IMR-90 (cell line): ENCODE data around the gene RIPOR2. TPM values are rescaled to one million over a fixed set of nuclear protein-coding genes. Genes with fewer than 3 reads are reported as not detected.

Source experiments
- ATAC-seq: fragments of 200-7000 bp; cut with Tn5 transposase; 2 replicates; pipeline ENCODE4 v1.9.1; 2020; ENCODE audit warnings: low read depth, mild to moderate bottlenecking, moderate library complexity
- BruUV-seq: library from RNA; stranded (reverse); fragments of 400-500 nt; replicated peaks from 2 replicates; lab custom pipeline; 2021; lab: Mats Ljungman, UMichigan
- CTCF ChIA-PET: fragments of 300-600 bp; formaldehyde crosslinking; extraction: SDS; loops from one replicate; lab custom pipeline; 2021; ENCODE audit warnings: antibody characterized with exemption; lab: Yijun Ruan, JAX
- POLR2A ChIA-PET: fragments of 300-600 bp; sonication (Branson Sonifier 250); formaldehyde crosslinking; loops from one replicate; lab custom pipeline; 2022; ENCODE audit warnings: antibody characterized with exemption; ENCODE audit not compliant: unreplicated experiment; lab: Charles Lee
- DNase-seq: peaks from one replicate; pipeline ENCODE4 v3.0.0; 2013
- H2AFZ ChIP-seq: replicated peaks from 2 replicates; pipeline ENCODE3; 2013; ENCODE audit warnings: low read length, mild to moderate bottlenecking; ENCODE audit not compliant: poor library complexity
- H2AK5ac ChIP-seq: 2 replicates; pipeline ENCODE4 v1.6.1; 2013; ENCODE audit warnings: low read depth, low read length, inconsistent platforms
- H2AK9ac ChIP-seq: replicated peaks from 2 replicates; pipeline ENCODE3; 2013; ENCODE audit warnings: mild to moderate bottlenecking, low read depth, low read length, moderate library complexity; ENCODE audit not compliant: poor library complexity
- H2BK120ac ChIP-seq: 2 replicates; pipeline ENCODE4 v1.6.1; 2013; ENCODE audit warnings: low read depth, low read length, inconsistent platforms
- H2BK15ac ChIP-seq: 3 replicates; pipeline ENCODE4 v1.6.1; 2013; ENCODE audit warnings: low read depth, low read length, inconsistent platforms
- H2BK20ac ChIP-seq: 2 replicates; pipeline ENCODE4 v1.6.1; 2013; ENCODE audit warnings: low read depth, mild to moderate bottlenecking, inconsistent platforms, low read length, moderate library complexity
- H2BK5ac ChIP-seq: 2 replicates; pipeline ENCODE4 v1.6.1; 2013; ENCODE audit warnings: mild to moderate bottlenecking, low read depth, low read length, inconsistent platforms; ENCODE audit not compliant: poor library complexity, severe bottlenecking
- H3K14ac ChIP-seq: replicated peaks from 2 replicates; pipeline ENCODE4 v1.6.1; 2013; ENCODE audit warnings: low read depth, low read length, inconsistent platforms
- H3K18ac ChIP-seq: 2 replicates; pipeline ENCODE4 v1.6.1; 2013; ENCODE audit warnings: low read depth, low read length, control low read depth
- H3K23ac ChIP-seq: 2 replicates; pipeline ENCODE4 v1.6.1; 2013; ENCODE audit warnings: low read depth, low read length, inconsistent platforms
- H3K27ac ChIP-seq: 2 replicates; pipeline ENCODE4 v1.5.1; 2013; ENCODE audit warnings: mild to moderate bottlenecking, control low read depth, low read length; ENCODE audit not compliant: insufficient read depth
- H3K27me3 ChIP-seq: 2 replicates; pipeline ENCODE4 v1.6.1; 2013; ENCODE audit warnings: low read length; ENCODE audit not compliant: control insufficient read depth, insufficient read depth
- H3K36me3 ChIP-seq: 2 replicates; pipeline ENCODE4 v1.6.1; 2013; ENCODE audit warnings: low read length, mixed read lengths; ENCODE audit not compliant: control insufficient read depth, insufficient read depth
- H3K4ac ChIP-seq: 2 replicates; pipeline ENCODE4 v1.6.1; 2013; ENCODE audit warnings: low read depth, low read length, inconsistent platforms
- H3K4me1 ChIP-seq: 2 replicates; pipeline ENCODE4 v1.6.1; 2013; ENCODE audit warnings: low read length, mixed read lengths; ENCODE audit not compliant: control insufficient read depth, insufficient read depth
- H3K4me2 ChIP-seq: 2 replicates; pipeline ENCODE4 v1.6.1; 2013; ENCODE audit warnings: low read depth, mild to moderate bottlenecking, control low read depth, low read length, moderate library complexity
- H3K4me3 ChIP-seq: 2 replicates; pipeline ENCODE4 v1.5.1; 2013; ENCODE audit warnings: low read depth, mild to moderate bottlenecking, control low read depth, low read length, moderate library complexity; ENCODE audit not compliant: insufficient read depth
- H3K56ac ChIP-seq: 2 replicates; pipeline ENCODE4 v1.6.1; 2013; ENCODE audit warnings: low read length, inconsistent platforms; ENCODE audit not compliant: insufficient read depth; ENCODE audit errors: extremely low read depth
- H3K79me1 ChIP-seq, 2 experiments: 2 replicates each; pipeline ENCODE4 v1.6.1; 2013; ENCODE audit warnings: low read length in 2 of 2, inconsistent platforms in 1 of 2, low read depth in 1 of 2
- H3K9ac ChIP-seq: 2 replicates; pipeline ENCODE4 v1.6.1; 2013; ENCODE audit warnings: low read depth, low read length, control low read depth
- H3K9me1 ChIP-seq: 2 replicates; pipeline ENCODE4 v1.6.1; 2013; ENCODE audit warnings: low read length, inconsistent platforms; ENCODE audit not compliant: insufficient read depth
- H3K9me3 ChIP-seq: 2 replicates; pipeline ENCODE4 v1.6.1; 2013; ENCODE audit warnings: low read length; ENCODE audit not compliant: control insufficient read depth, insufficient read depth
- H4K20me1 ChIP-seq: 2 replicates; pipeline ENCODE4 v1.6.1; 2013; ENCODE audit warnings: low read length, inconsistent platforms; ENCODE audit not compliant: insufficient read depth
- H4K5ac ChIP-seq: 2 replicates; pipeline ENCODE4 v1.6.1; 2013; ENCODE audit warnings: mild to moderate bottlenecking, low read depth, low read length, control low read depth
- H4K8ac ChIP-seq, 2 experiments: 2 replicates each; pipeline ENCODE4 v1.6.1; 2013; ENCODE audit warnings: low read depth in 2 of 2, low read length in 2 of 2, control low read depth in 1 of 2, inconsistent platforms in 1 of 2
- H4K91ac ChIP-seq: 2 replicates; pipeline ENCODE4 v1.6.1; 2013; ENCODE audit warnings: low read depth, low read length, inconsistent platforms; ENCODE audit not compliant: insufficient read depth
- MAFK ChIP-seq: IDR thresholded peaks from 2 replicates; pipeline ENCODE4 v1.6.1; 2012; ENCODE audit warnings: low read depth, low read length, improper control_type of control experiment
- NFE2L2 ChIP-seq: fragments of 150-350 bp; IDR thresholded peaks from 2 replicates; pipeline ENCODE4 v1.6.1; 2016; ENCODE audit warnings: low read depth, mild to moderate bottlenecking, low read length
- WGBS, 2 experiments: methylation state at CpG; one replicate each; pipeline versions ENCODE4 v1.1.5 to v1.1.7; 2013; ENCODE audit warnings: missing lambda C conversion rate in 2 of 2; ENCODE audit not compliant: insufficient read length in 1 of 2; ENCODE audit errors: extremely low coverage in 2 of 2; 5-methylcytosine and 5-hydroxymethylcytosine counted together
- dilution Hi-C: fragments of 300-500 bp; cut with HindIII; formaldehyde crosslinking; loops from one replicate; pipeline ENCODE4 v1.14.3; 2018; ENCODE audit warnings: low sequenced_read_pairs; ENCODE audit not compliant: unreplicated experiment
- in situ Hi-C: fragments of 300-500 bp; cut with MboI; formaldehyde crosslinking; loops from 3 replicates; pipeline ENCODE4 v1.14.3; 2019; ENCODE audit warnings: low sequenced_read_pairs, inconsistent platforms, mixed read lengths
- intact Hi-C: fragments of 100-400 bp; cut with micrococcal nuclease; formaldehyde crosslinking; loops from 2 replicates; pipeline ENCODE4 v1.10.0; 2022
- polyA plus RNA-seq, 3 experiments: library from polyadenylated mRNA; depleted of rRNA; stranded (reverse); fragments of >200 nt; gene quantifications; 2 replicates each; pipeline ENCODE4 v1.2.3, GENCODE V29; 2012; ENCODE audit warnings: low replicate concordance in 1 of 3
- total RNA-seq: library from RNA; depleted of rRNA; stranded (reverse); fragments of >200 nt; gene quantifications from 2 replicates; pipeline ENCODE4 v1.2.3, GENCODE V29; 2012

RIPOR2 gene
- total and polyA plus RNA-seq, 2 of the 4 experiments (the other 2 are of a cell fraction) = 1.1 to 1.2 TPM

DNA sequence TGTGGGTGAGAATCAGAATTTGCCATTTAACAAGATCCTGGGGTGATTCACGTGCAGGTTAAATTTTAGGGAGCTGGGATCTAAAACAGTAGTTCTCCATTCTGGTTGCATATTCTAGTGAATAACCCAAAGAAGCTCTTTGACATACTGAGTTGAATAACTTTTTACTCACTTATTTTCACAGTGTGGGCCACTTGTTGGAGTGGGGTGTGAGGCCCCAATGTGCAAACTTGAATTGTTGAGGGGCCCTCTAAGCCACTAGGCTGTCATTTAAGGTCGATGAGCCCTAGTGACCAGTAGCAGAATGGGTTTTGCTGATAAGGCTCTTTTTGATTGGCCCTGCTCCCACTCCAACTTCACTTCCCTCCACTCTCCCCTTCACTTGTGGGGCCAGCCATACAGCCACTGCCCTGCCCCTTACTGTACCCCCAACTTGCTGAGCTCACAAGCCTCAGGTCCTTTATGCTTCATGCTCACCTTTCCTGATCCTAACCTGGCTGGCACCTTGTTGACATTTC lies 33.6 kb upstream of the RIPOR2 start:
- H3K9me1 ChIP-seq = no peaks in the 10 kb centered on the region; the same call in 1 of the 2 replicates
- H3K27ac ChIP-seq = no peak overlapping the region
- no peak overlapping the region for H4K91ac ChIP-seq
- no TSS peak for BruUV-seq
- H2BK5ac ChIP-seq = no peak overlapping the region
- H3K4me1 ChIP-seq = no peaks in the 10 kb centered on the region
- H4K5ac ChIP-seq = no peak overlapping the region
- intact Hi-C loops (no loop called here), dilution Hi-C loops (no loop called here), in situ Hi-C loops (no loop called here)
- ChIA-PET POLR2A (no interaction called here), CTCF (no interaction called here)
- no peak overlapping the region for H3K4me3 ChIP-seq
- no CpG with 5 or more reads among the region's 2 CpGs for WGBS, 2 experiments
- H3K4ac ChIP-seq = no peak overlapping the region
- H3K18ac ChIP-seq = no peak overlapping the region
- H4K8ac ChIP-seq = no peak overlapping the region
- H2BK20ac ChIP-seq = no peak overlapping the region
- no peak for DNase-seq
- H2AK5ac ChIP-seq = no peak overlapping the region
- H3K4me2 ChIP-seq = no peak overlapping the region
- no peaks in the 10 kb centered on the region for H3K27me3 ChIP-seq
- no peaks in the 10 kb centered on the region for H3K36me3 ChIP-seq
- H2BK15ac ChIP-seq = no peak overlapping the region
- no peak for ATAC-seq
- no peak overlapping the region for H3K23ac ChIP-seq
- no peak overlapping the region for H3K9ac ChIP-seq
- H3K9me3 ChIP-seq = no peaks in the 10 kb centered on the region
- no peaks in the 10 kb centered on the region for H3K79me1 ChIP-seq
- H3K14ac ChIP-seq = no peak overlapping the region
- no peak overlapping the region for H3K56ac ChIP-seq
- TF ChIP-seq MAFK (peak; percentile 60), NFE2L2 (no peak)
- no peak overlapping the region for H2AFZ ChIP-seq
- H4K20me1 ChIP-seq = no peaks in the 10 kb centered on the region
- H2AK9ac ChIP-seq = no peak overlapping the region
- H2BK120ac ChIP-seq = no peak overlapping the region
